Measurements from ENCODE around the gene ZNF350.
"Not testable (repeated sequence)": the region's sequence is repeated elsewhere in the genome, so short reads cannot be mapped to it uniquely, and the experiment has no call there.

Gene ZNF350

DNA sequence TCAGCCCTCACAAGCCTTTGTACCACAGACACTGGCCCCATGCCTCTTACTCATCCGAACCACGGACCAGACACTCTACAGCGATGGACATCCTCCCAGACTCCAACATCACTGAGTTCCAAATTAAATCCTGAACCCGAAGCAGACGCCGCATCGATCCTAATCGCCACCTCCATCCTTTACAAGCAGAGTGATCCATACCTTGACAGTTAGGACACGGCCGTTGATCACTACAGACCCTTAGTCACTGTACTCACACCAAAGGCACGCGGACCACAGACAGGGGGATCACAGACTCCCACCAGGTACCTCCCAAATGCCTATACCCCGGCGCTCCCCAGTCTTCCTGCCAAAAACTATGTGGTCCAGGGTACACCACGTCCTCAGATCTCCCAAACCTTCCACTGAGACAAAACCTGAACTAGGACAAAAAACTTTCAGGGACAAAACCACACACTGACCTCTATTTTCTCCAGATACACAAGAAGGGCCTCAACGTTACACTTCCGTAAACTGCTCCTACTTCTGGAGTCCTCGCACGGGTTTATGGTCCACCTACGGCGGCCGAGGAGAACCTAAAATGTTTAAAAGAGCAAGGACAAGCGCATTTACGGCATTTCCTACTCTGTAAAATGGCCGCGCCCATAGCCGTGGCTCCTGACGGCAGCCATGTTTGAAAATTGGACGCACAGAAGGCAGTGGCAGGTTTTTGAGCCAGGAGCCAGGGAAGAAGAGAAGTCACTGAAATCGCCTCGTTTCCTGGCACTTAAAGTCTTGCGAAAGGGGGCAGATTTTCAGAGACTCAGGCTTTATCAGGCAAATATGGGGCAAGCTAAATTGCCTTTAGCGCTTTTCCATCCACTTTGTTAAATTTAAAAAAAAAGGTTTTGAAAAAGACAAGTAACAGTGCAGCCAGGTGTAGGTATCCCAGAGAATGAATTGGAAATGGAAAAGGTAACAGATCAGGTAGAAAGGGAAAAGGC lies at the start of gene ZNF350:
Gene ZNF350, minus strand, starts transcription at position 532 of the 983 bp plus-strand sequence. CDS start 12,480 bp downstream, outside the sequence.
- peak; percentile 96 for DNase-seq

DNA sequence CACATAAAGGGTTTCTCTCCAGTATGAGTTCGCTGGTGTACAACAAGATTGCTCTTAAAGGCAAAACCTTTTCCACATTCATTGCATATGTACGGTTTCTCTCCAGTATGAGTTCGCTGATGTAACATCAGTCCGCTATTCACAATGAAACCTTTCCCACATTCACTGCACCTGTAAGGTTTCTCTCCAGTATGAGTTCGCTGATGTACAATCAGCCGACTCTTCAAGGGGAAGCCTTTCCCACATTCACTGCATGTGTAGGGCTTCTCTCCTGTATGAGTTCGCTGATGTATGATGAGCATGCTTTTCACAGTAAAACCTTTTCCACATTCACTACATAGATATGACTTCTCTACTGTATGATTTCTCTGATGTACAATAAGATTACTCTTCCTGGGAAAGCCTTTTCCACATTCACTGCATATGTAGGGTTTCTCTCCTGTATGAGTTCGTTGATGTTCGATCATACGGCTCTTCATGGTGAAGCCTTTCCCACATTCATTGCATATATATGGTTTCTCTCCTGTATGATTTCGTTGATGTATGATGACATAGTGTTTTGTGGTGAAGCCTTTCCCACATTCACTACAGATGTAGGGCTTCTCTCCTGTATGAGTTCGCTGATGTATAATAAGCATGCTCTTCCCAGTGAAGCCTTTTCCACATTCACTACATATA lies 47.5 kb upstream of the ZNF350 start:
- DNase-seq: no peak

DNA sequence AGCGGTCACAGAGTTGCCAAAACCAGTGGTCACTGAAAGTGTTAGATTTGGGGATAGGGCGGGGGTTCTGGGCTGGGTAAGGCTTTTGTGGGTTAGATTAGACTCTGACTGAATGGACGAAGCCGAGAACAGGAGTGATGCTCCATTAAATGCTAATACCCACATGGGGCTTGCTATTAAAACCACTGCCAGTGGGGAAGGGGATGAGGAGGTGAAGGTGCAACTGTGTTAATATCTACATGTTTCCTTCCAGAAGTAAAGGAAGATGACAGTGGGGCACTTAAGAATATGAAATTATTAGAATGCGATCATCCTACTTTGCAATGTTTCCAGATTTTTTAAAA lies 42.1 kb upstream of the ZNF350 start:
- no peak for DNase-seq

DNA sequence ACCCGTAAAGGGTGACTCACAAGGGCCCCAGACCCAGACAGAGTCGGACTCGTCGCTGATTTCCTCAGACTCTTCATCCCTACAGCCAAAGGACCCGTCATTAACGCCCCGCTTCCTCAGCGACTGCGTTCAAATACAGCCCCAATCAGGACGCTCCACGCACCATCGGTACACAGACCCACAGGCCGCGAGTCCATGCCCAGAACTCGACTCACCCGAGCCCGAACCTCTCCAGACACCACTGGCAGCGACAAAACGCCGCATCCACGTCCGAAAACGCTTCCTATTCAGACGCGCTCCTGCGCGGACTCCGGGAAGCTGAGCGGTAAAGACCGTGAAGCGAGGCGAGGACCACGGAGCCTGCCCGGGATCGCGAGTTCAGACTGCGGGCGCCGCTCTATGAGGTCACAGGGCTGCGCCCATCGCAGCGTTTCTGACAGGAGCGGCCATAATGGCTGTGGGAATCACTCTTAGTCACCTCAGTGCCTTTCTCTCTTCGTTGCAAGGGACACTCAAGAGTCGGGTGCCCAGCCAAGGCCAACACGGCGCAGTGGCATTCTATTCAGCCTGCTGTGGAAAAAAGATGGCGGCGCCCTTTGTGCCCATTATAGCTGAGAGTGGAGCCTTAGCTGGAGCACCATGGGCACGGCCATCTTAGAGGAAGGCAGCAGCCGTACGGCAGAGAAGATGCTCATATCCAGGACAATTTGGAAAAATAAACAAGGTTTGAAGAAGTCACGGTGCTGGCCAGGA lies 41.6 kb upstream of the ZNF350 start, which contains the start of gene ZNF614:
Gene ZNF614, minus strand, starts transcription at position 353 of the 753 bp plus-strand sequence. CDS start 2,634 bp downstream, outside the sequence.
- peak; percentile 79 for DNase-seq

DNA sequence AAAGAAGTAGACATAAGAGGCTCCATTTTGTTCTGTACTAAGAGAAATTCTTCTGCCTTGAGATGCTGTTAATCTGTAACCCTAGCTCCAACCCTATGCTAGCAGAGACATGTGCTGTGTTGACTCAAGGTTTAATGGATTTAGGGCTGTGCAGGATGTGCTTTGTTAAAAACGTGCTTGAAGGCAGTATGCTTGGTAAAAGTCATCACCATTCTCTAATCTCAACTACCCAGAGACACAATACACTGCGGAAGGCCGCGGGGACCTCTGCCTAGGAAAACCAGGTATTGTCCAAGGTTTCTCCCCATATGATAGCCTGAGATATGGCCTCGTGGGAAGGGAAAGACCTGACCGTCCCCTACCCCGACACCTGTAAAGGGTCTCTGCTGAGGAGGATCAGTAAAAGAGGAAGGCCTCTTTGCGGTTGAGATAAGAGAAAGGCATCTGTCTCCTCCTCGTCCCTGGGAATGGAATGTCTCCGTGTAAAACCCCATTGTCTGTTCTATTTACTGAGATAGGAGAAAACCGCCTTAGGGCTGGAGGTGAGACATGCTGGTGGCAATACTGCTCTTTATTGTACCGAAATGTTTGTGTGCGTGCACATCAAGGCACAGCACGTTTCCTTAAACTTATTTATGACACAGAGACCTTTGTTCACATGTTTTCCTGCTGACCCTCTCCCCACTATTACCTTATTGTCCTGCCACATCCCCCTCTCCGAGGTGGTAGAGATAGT lies 39.8 kb upstream of the ZNF350 start:
- not testable (repeated sequence) for DNase-seq

DNA sequence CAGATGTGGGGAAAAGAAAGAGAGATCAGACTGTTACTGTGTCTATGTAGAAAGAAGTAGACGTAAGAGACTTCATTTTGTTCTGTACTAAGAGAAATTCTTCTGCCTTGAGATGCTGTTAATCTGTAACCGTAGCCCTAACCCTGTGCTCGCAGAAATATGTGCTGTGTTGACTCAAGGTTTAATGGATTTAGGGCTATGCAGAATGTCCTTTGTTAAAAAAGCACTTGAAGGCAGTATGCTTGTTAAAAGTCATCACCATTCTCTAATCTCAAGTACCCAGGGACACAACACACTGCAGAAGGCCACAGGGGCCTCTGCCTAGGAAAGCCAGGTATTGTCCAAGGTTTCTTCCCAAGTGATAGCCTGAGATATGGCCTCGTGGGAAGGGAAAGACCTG lies 37.8 kb upstream of the ZNF350 start:
- DNase-seq: not testable (repeated sequence)

DNA sequence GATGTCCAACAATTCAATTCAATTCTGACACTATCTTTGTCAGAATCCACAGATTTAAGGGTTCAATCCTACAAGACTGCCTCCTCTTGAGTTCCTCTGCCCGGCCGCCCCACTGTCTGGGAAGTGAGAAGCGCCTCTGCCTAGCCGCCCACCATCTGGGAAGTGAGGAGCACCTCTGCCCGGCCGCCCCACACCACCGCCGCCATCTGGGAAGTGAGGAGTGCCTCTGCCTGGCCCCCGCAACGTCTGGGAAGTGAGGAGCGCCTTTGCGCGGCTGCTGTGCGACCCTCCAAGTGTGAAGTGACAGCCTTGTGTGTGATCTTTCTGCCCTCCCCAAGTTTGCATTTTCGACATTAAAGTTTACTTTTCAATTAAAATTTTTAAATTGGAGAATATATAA lies 35.6 kb upstream of the ZNF350 start:
- no peak for DNase-seq

DNA sequence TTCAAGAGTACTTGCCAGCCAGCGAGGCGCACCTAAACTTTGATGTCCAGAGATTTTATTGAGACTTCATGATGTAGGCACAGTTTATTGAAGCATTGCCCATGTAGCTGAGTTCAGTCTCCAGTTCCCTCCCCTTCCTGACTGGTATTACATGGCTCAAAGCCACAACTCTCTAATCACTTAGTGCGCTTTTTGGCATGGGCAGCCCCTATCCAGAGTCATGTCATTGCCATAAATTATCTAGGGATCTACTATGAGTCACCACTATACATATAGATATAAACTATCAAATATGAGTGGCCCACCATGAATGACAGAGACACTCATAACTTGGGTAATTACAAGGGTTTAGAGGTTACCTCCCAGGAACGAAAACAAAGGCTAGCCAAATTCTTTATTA lies 33.9 kb upstream of the ZNF350 start:
- DNase-seq: no peak

DNA sequence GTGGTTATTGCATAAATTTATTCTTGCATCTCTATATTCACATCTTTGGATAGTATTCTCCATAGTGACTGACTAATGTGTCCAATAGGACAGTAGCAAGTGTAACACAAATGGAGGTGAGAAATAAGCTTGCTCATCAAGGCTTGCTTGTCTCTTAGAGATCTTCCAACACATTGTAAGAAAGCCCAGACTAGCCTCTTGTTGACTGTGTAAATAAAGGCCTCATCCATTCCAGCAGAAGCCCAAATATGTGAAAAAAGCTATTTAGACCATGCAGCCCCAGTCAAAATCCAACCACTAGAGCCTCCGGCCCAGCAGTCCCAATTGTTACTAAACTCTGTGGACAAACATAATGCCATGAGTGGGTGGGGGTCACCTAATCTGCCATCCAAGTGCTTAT lies 24.0 kb upstream of the ZNF350 start:
- no peak for DNase-seq

DNA sequence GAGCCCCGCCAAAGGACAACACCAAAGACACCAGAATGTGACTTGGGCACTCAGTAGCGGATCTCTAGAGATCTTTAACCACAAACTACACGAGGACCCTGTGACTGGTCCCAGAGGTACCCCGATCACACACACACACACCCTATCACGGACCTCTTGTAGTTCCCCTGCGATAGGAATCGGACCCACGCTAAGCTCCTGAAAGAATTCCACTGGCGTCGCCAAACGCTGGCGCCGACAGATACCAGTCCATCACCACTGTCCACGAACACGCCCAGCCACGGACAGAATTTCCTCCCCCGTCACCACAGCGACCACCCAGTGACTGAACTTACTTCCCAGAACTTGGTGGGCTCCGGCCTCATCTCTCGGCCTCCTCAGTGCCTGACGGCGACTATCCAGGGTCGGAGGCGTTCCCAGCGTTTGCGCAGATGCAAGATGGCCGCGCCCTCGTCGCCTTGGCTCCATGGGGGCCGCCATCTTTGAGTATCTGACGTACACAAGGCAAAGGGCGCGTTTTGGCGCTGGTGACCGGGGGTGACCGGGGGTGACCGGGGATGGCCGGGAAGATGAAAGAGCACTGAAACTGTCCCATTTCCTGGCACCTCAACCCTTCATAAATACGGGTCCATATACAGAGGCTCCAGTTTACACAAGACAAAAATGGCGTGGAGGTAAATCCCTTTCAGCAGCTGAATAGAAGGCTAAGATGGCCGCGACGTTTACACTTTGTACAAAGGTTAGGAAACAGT lies 21.3 kb upstream of the ZNF350 start, which contains the start of gene ZNF615:
Gene ZNF615, minus strand, starts transcription at position 406 of the 752 bp plus-strand sequence. CDS start 4,500 bp downstream, outside the sequence.
- peak; percentile 90 for DNase-seq

DNA sequence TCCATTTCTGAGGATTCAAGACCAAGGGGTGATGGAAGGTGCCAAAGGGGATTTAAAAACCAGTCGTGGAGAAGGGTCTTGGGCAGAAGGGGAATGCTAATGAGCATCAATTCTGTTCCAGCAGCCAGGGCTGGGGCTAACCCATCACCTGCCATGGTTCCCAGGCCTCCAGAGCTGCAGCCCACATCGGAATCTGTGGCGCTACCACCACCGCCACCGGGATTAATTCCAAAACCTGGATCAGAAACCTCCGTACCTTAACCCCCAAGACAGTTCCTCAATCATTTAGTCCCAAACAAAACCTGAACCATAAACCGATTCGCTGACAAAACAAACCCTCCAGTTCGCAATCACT lies 20.8 kb upstream of the ZNF350 start:
- no peak for DNase-seq

DNA sequence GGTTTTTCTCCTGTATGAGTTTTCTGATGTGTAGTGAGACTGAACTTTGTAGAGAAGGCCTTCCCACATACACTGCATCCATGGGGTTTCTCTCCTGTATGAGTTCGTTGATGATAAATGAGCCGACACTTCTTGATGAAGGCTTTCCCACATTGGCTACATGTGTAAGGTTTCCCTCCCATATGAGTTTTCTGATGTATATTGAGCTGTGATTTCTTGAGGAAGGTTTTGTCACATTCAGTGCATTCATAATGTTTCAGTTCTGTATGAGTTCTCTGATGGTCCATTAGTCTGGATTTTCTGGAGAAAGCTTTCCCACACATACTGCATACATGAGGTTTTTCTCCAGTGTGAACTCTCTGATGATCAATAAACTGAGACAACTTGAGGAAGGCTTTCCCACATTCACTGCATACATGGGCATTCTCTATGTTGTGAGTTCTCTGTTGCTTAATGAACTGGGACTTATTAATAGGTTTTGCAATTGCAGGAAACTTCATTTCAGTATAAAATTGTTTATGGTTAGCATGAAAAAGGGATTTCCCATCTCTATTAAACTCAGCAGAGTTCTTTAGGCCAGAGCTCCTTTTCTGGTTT lies 7.5 kb upstream of the ZNF350 start:
- DNase-seq: no peak

DNA sequence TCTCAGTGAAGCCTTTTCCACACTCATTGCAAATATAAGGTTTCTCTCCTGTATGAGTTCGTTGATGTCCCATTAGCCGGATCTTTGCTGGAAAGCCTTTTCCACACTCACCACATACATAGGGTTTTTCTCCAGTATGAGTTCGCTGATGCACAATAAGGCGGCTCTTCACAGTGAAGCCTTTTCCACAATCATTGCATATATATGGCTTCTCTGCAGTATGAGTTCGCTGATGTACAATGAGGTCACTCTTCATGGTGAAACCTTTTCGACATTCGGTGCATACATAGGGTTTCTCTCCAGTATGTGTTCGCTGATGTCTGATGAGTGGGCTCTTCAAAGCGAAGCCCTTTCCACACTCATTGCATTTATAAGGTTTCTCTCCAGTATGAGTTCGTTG lies 6.8 kb upstream of the ZNF350 start:
- no peak for DNase-seq

DNA sequence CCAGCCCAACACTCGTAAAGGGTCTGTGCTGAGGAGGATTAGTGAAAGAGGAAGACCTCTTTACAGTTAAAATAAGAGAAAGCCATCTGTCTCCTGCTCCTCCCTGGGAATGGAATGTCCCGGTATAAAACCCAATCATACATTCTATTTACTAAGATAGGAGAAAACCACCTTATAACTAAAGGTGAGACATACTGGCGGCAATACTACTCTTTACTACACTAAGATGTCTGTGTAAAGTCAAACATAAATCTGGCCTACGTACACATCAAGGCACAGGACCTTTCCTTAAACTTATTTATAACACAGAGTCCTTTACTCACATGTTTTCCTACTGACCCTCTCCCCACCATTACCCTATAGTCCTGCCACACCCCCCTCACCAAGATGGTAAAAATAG lies 3.3 kb downstream of the ZNF350 start:
- DNase-seq: no peak

DNA sequence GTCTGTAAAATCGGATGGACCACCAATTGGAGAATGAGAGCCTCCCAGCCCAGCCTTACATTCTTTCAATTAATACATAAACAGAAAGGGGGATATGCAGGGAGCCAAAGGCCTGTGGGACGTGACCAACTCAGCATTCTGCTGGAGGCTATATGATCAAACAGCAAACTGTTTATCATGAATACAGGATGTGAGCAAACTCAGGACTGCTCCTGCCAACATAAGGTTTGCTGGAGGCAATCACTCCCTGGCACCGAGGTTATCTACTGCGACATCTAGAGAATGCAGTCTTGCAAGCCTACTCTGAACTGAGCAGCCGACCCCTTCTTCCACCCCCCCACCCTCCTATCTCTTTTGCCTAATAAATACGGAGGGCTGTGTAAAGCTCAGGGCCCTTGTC lies 5.7 kb downstream of the ZNF350 start:
- not testable (repeated sequence) for DNase-seq

DNA sequence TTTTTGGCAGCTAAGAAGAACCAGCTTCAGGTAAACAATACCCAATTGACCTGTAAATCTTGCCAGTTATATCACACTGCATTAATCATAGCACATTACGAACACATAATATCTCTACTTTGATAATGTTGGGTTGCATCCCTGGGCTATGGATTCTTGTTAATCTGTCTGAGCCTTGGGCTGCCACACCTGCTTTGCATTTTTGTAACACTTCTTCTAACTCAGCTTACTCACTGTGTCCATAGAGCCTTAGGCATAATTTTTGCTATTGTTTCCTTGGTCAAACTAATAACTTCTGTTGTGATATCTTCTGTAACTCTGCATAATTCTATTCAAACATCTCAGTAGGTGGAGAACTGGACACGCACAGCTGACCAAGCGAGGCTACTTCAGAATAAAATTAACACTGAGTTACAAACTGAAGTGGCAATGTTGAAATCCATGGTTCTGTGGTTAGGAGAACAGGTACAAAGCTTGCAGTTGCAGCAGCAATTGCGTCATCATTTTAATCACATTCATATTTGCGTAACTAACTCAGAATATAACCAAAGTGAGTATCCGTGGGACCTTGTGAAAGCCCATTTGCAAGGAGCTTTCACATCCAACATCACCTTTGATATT lies 6.4 kb downstream of the ZNF350 start:
- no peak for DNase-seq

DNA sequence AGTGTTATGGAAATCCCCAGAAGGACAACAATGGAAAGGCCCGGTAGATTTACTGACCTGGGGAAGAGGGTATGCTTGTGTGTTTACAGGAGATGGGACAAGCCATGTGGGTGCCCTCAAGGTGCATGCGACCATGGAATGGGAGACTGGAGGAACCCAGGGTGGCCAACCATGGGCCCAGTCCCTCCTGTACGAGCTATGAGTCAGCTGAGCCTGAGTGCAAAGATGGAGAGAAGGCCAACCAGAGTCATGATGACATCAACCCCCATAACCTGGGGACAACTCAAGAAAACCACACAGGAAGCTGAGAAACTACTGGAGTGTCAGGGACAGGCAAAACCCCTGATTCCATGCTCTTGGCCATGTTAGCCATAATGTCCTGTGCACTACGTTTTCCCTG lies 7.8 kb downstream of the ZNF350 start:
- no peak for DNase-seq

DNA sequence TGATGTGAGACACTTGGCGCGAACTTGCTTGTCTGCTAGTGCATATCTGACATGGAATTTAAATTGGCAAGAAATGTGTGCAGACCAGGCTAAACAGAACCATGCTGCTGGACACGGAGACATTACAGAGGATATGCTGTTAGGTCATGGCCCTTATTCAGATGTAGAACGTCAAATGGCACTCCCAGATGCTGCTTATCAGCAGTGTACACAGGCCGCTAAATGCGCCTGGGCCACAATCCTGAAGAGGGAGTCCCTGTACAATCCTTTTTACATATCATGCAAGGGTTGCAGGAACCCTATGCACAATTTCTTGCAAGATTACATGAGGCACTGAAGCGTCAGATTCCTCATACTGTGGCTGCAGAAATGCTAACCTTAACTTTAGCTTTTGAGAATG lies 9.3 kb downstream of the ZNF350 start:
- DNase-seq: no peak

DNA sequence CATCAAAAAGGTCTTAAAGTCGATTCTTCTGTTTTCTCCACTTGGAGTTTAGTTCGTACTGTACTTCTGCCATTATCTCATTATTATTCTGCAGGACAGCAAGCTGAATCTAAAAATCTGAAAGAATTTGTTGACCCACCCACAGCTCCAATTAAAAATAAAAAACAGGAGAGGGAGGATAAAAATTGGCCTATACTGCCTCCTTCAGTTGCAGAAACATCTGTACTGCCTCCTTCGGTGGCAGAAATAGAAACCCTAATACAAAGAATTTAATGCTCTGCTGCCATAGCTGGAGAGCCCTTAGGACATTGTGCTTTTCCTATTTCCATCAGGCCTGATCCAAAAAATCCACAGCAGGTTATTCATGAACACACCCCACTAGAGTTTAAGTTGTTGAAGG lies 9.8 kb downstream of the ZNF350 start:
- no peak for DNase-seq

DNA sequence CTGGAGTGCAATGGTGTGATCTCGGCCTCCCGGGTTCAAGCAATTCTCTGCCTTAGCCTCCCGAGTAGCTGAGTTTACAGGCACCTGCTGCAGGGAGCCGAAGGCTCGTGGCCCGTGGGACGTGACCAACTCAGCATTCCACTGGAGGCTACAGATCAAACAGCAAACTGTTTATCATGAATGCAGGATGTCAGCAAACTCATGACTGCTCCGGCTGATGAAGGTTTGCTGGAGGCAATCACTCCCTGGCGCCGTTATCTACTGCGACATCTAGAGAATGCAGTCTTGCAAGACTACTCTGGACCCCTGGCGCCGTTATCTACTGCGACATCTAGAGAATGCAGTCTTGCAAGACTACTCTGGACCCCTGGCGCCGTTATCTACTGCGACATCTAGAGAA lies 10.9 kb downstream of the ZNF350 start:
- DNase-seq: not testable (repeated sequence)

DNA sequence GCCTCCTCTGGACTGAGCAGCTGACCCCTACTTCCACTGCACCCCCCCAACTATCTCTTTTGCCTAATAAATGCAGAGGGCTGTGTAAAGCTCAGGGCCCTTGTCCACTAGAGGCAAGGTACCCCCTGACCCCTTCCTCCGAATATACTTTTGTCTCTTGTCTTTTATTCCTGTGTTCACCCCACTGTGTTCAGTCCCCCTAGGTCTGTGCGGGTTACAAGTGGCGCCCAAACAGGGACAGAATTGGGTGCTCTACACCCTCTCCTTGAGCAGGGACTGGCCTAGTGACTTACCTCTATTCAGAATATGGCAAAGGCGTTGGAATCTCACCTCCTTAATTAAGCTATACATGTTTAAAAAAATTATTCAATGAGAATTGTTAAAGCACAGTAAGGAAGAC lies 15.0 kb downstream of the ZNF350 start:
- no peak for DNase-seq
